HG02642 (cell line): ENCODE data around the gene EFCAB5.
"Not testable (repeated sequence)": the region's sequence is repeated elsewhere in the genome, so short reads cannot be mapped to it uniquely, and the experiment has no call there.

Experiments
- ATAC-seq: cut with Tn5 transposase; IDR thresholded peaks from one replicate; pipeline ENCODE4 v1.9.1; 2021; ENCODE audit warnings: mild to moderate bottlenecking; ENCODE audit not compliant: unreplicated experiment, poor library complexity

Gene EFCAB5

GRCh38 chr17:29931231-29931932 lies 10.1 kb upstream of the EFCAB5 start:
- ATAC-seq: peak; percentile 56

GRCh38 chr17:29933379-29933778 lies 8.1 kb upstream of the EFCAB5 start:
- no peak for ATAC-seq

GRCh38 chr17:29935909-29936308 lies 5.5 kb upstream of the EFCAB5 start:
- not testable (repeated sequence) for ATAC-seq

- no peak for ATAC-seq
Observed at GRCh38 chr17:29936724-29937123, 4.7 kb upstream of the EFCAB5 start.

GRCh38 chr17:29945281-29945680 lies 3.8 kb downstream of the EFCAB5 start:
- ATAC-seq: no peak

- no peak for ATAC-seq
Observed at GRCh38 chr17:29948448-29949215, 7.2 kb downstream of the EFCAB5 start.

GRCh38 chr17:29949696-29950095 lies 8.3 kb downstream of the EFCAB5 start:
- no peak for ATAC-seq

- no peak for ATAC-seq
Observed at GRCh38 chr17:29954405-29954804, 13.0 kb downstream of the EFCAB5 start.

GRCh38 chr17:29956225-29956624 lies 14.8 kb downstream of the EFCAB5 start:
- no peak for ATAC-seq

- ATAC-seq: not testable (repeated sequence)
Observed at GRCh38 chr17:29957488-29957887, 16.1 kb downstream of the EFCAB5 start.

GRCh38 chr17:29958947-29959657 lies 17.7 kb downstream of the EFCAB5 start:
- ATAC-seq: no peak

- no peak for ATAC-seq
Observed at GRCh38 chr17:29959658-29960337, 18.4 kb downstream of the EFCAB5 start.

- no peak for ATAC-seq
Observed at GRCh38 chr17:29962656-29963055, 21.2 kb downstream of the EFCAB5 start.

GRCh38 chr17:29968271-29968670 lies 26.8 kb downstream of the EFCAB5 start:
- ATAC-seq: no peak

GRCh38 chr17:29972277-29972676 lies 30.8 kb downstream of the EFCAB5 start:
- no peak for ATAC-seq

- ATAC-seq: no peak
Observed at GRCh38 chr17:29973005-29973404, 31.6 kb downstream of the EFCAB5 start.

GRCh38 chr17:29977836-29978235 lies 36.4 kb downstream of the EFCAB5 start:
- ATAC-seq: no peak

- no peak for ATAC-seq
Observed at GRCh38 chr17:29980261-29980660, 38.8 kb downstream of the EFCAB5 start.

- no peak for ATAC-seq
Observed at GRCh38 chr17:29982991-29983653, 41.7 kb downstream of the EFCAB5 start.

GRCh38 chr17:29996458-29996857 lies 55.0 kb downstream of the EFCAB5 start:
- no peak for ATAC-seq
